8988T (cell line): Measurements from ENCODE around the gene PPOX.

Experiments
- DNase-seq: peaks from one replicate; pipeline ENCODE4 v3.0.0; 2011

The PPOX gene

GRCh38 chr1:161177112-161177935 lies 11.1 kb downstream of the PPOX start, which contains the start of gene B4GALT3:
Gene B4GALT3 (minus strand): TSS chr1:161177507. CDS start chr1:161176060, 1,447 bp downstream.
- peak; percentile 93 for DNase-seq

GRCh38 chr1:161177936-161178244 lies 11.7 kb downstream of the PPOX start:
- no peak for DNase-seq

GRCh38 chr1:161179698-161180097 lies 13.5 kb downstream of the PPOX start:
- DNase-seq = no peak

GRCh38 chr1:161180639-161181038 lies 14.4 kb downstream of the PPOX start:
- DNase-seq = no peak

- DNase-seq = no peak
Measured at GRCh38 chr1:161182214-161182613, 16.0 kb downstream of the PPOX start.

- no peak for DNase-seq
Measured at GRCh38 chr1:161185282-161185682, 19.1 kb downstream of the PPOX start.

GRCh38 chr1:161185732-161186311 lies 19.6 kb downstream of the PPOX start:
- DNase-seq = no peak

- no peak for DNase-seq
Measured at GRCh38 chr1:161187311-161187710, 21.1 kb downstream of the PPOX start.

- DNase-seq = no peak
Measured at GRCh38 chr1:161188381-161188780, 22.2 kb downstream of the PPOX start.

- DNase-seq = no peak
Measured at GRCh38 chr1:161189036-161189435, 22.8 kb downstream of the PPOX start.

- DNase-seq = no peak
Measured at GRCh38 chr1:161190962-161191521, 24.8 kb downstream of the PPOX start.

- DNase-seq = no peak
Measured at GRCh38 chr1:161191971-161192370, 25.7 kb downstream of the PPOX start.

GRCh38 chr1:161192476-161193465 lies 26.5 kb downstream of the PPOX start:
- DNase-seq = peak; percentile 69

GRCh38 chr1:161193561-161194235 lies 27.5 kb downstream of the PPOX start:
- no peak for DNase-seq

- no peak for DNase-seq
Measured at GRCh38 chr1:161195171-161195570, 28.9 kb downstream of the PPOX start.

- no peak for DNase-seq
Measured at GRCh38 chr1:161196111-161196510, 29.9 kb downstream of the PPOX start.

- no peak for DNase-seq
Measured at GRCh38 chr1:161196521-161197451, 30.6 kb downstream of the PPOX start.

- no peak for DNase-seq
Measured at GRCh38 chr1:161197560-161198193, 31.5 kb downstream of the PPOX start.

- no peak for DNase-seq
Measured at GRCh38 chr1:161198194-161198896, 32.1 kb downstream of the PPOX start.

- no peak for DNase-seq
Measured at GRCh38 chr1:161198897-161199431, 32.7 kb downstream of the PPOX start, which contains the start of gene ADAMTS4. Gene ADAMTS4 (minus strand): TSS chr1:161199054. CDS start chr1:161198627, 427 bp downstream.
